KBM-7 (cell line): ENCODE data around the gene LENG8.
A peak's percentile ranks its signal among the peaks of the same experiment; 100 is the strongest.
"Not testable (repeated sequence)": the region's sequence is repeated elsewhere in the genome, so short reads cannot be mapped to it uniquely, and the experiment has no call there.

ENCODE experiments used
- DNase-seq: peaks from one replicate; pipeline ENCODE4 v3.0.0-alpha.2; 2015
- in situ Hi-C: fragments of 300-500 bp; cut with MboI; formaldehyde crosslinking; loops from 2 replicates; pipeline ENCODE4 v1.14.3; 2020; ENCODE audit warnings: low sequenced_read_pairs, low pct_unique_long_range_greater_than_20kb, mixed read lengths

The LENG8 gene

GRCh38 chr19:54473071-54473891, 24.3 kb downstream of the LENG8 start, which contains the start of gene CDC42EP5:
TSS of gene CDC42EP5 (minus strand) at chr19:54473296. CDS start at chr19:54465547, 7,749 bp downstream.
- in situ Hi-C loops: no loop called here
- DNase-seq: peak; percentile 70

GRCh38 chr19:54473892-54474372, 24.9 kb downstream of the LENG8 start:
- in situ Hi-C loops: no loop called here
- no peak for DNase-seq

GRCh38 chr19:54475706-54476105, 26.7 kb downstream of the LENG8 start:
- in situ Hi-C loops: loop anchor here (25.0 kb wide), 1 partner anchor 387 kb away; the partner anchor contains the start of genes FCAR and KIR3DL2

GRCh38 chr19:54477650-54478049, 28.7 kb downstream of the LENG8 start:
- in situ Hi-C loops: loop anchor here (25.0 kb wide), 1 partner anchor 385 kb away; the partner anchor contains the start of genes FCAR and KIR3DL2

More at GRCh38 chr19:54475706-54476105, 26.7 kb downstream of the LENG8 start:
- no peak for DNase-seq

GRCh38 chr19:54478677-54479266, 29.8 kb downstream of the LENG8 start:
- DNase-seq: peak; percentile 68
- in situ Hi-C loops: loop anchor here (25.0 kb wide), 1 partner anchor 384 kb away; the partner anchor contains the start of genes FCAR and KIR3DL2

More at GRCh38 chr19:54477650-54478049, 28.7 kb downstream of the LENG8 start:
- DNase-seq: no peak

GRCh38 chr19:54480051-54480450, 31.1 kb downstream of the LENG8 start:
- DNase-seq: peak; percentile 51
- in situ Hi-C loops: loop anchor here (25.0 kb wide), 1 partner anchor 382 kb away; the partner anchor contains the start of genes FCAR and KIR3DL2

GRCh38 chr19:54481326-54481930, 32.4 kb downstream of the LENG8 start:
- DNase-seq: peak; percentile 67
- in situ Hi-C loops: loop anchor here (25.0 kb wide), 1 partner anchor 381 kb away; the partner anchor contains the start of genes FCAR and KIR3DL2

GRCh38 chr19:54482889-54483288, 33.9 kb downstream of the LENG8 start:
- in situ Hi-C loops: loop anchor here (25.0 kb wide), 1 partner anchor 379 kb away; the partner anchor contains the start of genes FCAR and KIR3DL2
- DNase-seq: peak; percentile 60

GRCh38 chr19:54484451-54484850, 35.5 kb downstream of the LENG8 start:
- in situ Hi-C loops: loop anchor here (25.0 kb wide), 1 partner anchor 378 kb away; the partner anchor contains the start of genes FCAR and KIR3DL2
- no peak for DNase-seq

GRCh38 chr19:54485851-54486250, 36.9 kb downstream of the LENG8 start:
- in situ Hi-C loops: loop anchor here (25.0 kb wide), 1 partner anchor 376 kb away; the partner anchor contains the start of genes FCAR and KIR3DL2
- DNase-seq: no peak

- in situ Hi-C loops: loop anchor here (25.0 kb wide), 1 partner anchor 373 kb away; the partner anchor contains the start of genes FCAR and KIR3DL2
Observed at GRCh38 chr19:54489341-54489740, 40.3 kb downstream of the LENG8 start.

GRCh38 chr19:54489766-54490165, 40.8 kb downstream of the LENG8 start:
- in situ Hi-C loops: loop anchor here (25.0 kb wide), 1 partner anchor 373 kb away; the partner anchor contains the start of genes FCAR and KIR3DL2
- no peak for DNase-seq

More at GRCh38 chr19:54489341-54489740, 40.3 kb downstream of the LENG8 start:
- no peak for DNase-seq

GRCh38 chr19:54492568-54492967, 43.6 kb downstream of the LENG8 start:
- in situ Hi-C loops: loop anchor here (25.0 kb wide), 1 partner anchor 370 kb away; the partner anchor contains the start of genes FCAR and KIR3DL2
- no peak for DNase-seq

GRCh38 chr19:54493056-54493455, 44.1 kb downstream of the LENG8 start:
- in situ Hi-C loops: loop anchor here (25.0 kb wide), 1 partner anchor 369 kb away; the partner anchor contains the start of genes FCAR and KIR3DL2
- not testable (repeated sequence) for DNase-seq

GRCh38 chr19:54493967-54494585, 45.1 kb downstream of the LENG8 start:
- no peak for DNase-seq
- in situ Hi-C loops: loop anchor here (25.0 kb wide), 1 partner anchor 368 kb away; the partner anchor contains the start of genes FCAR and KIR3DL2

GRCh38 chr19:54495284-54495683, 46.3 kb downstream of the LENG8 start:
- in situ Hi-C loops: loop anchor here (25.0 kb wide), 1 partner anchor 367 kb away; the partner anchor contains the start of genes FCAR and KIR3DL2

GRCh38 chr19:54497747-54498450, 48.9 kb downstream of the LENG8 start:
- DNase-seq: peak; percentile 51
- in situ Hi-C loops: loop anchor here (25.0 kb wide), 1 partner anchor 364 kb away; the partner anchor contains the start of genes FCAR and KIR3DL2

More at GRCh38 chr19:54495284-54495683, 46.3 kb downstream of the LENG8 start:
- DNase-seq: not testable (repeated sequence)
